Measurements from ENCODE around the gene SEMA5B. TPM values are rescaled to one million over a fixed set of nuclear protein-coding genes. Genes with fewer than 3 reads are reported as not detected.

The SEMA5B gene
- total RNA-seq, 1 experiment from 2014 or later: 22.4 TPM

DNA sequence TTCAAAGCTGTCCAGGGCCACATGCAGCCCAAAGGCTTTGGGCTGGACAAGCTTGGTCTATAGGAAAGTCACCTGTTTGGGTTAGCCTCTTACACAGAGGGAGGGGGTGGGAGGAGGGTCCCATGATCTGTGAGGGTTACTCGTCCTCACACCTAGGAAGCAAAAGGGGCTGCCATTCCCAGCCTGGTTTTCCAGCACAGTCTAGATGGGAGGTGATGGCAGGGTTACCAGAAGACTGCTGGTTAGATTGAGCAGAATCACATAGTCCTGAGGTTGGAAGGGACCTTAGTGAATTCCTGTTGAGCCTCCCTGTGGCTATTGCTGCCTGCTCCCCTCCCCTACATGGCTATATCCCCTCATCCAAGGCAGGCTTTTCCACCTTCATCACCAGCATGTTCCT, 101.8 kb downstream of the SEMA5B start:
- no peak for DNase-seq
- H3K4me3 ChIP-seq (ENCODE audit: insufficient read depth, low read depth, low read length): no peak overlapping the region
- no peaks in the 10 kb centered on the region for H3K36me3 ChIP-seq (replicated peaks; ENCODE audit: control insufficient read depth, insufficient read depth, low read length)
- H3K27me3 ChIP-seq (ENCODE audit: control insufficient read depth, insufficient read depth, low read length): peaks cover 19% of the 10 kb centered on the region

GRCh38 chr3:122924056-122924455, 103.5 kb downstream of the SEMA5B start:
- no peak overlapping the region for H3K4me3 ChIP-seq (ENCODE audit: insufficient read depth, low read depth, low read length)
- peaks cover 19% of the 10 kb centered on the region for H3K27me3 ChIP-seq (ENCODE audit: control insufficient read depth, insufficient read depth, low read length)
- no peak for DNase-seq

DNA sequence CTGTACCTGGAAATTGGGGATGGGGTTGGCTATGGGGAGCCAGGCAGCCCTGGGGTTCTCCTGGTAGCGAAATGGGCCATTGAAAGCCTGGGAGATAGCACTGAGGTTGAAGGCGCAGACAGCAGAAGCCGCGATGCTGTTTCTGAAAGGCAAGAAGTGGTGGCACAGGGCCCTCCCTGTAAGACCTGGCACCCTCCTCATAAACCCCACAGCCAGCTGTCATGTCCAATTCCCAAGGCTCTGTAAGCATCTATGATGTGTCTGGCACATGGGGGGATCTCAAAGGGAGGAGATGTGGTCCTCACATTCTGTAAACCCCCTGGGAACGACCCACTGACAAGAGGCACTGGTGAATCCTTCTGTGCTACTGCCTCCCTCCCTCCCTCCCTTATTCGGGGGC, 104.0 kb downstream of the SEMA5B start:
- peaks cover 19% of the 10 kb centered on the region for H3K27me3 ChIP-seq (ENCODE audit: control insufficient read depth, insufficient read depth, low read length)
- no peak for DNase-seq
- H3K36me3 ChIP-seq (replicated peaks; ENCODE audit: control insufficient read depth, insufficient read depth, low read length): no peaks in the 10 kb centered on the region
- no peak overlapping the region for H3K4me3 ChIP-seq (ENCODE audit: insufficient read depth, low read depth, low read length)

More at GRCh38 chr3:122924056-122924455, 103.5 kb downstream of the SEMA5B start:
- no peaks in the 10 kb centered on the region for H3K36me3 ChIP-seq (replicated peaks; ENCODE audit: control insufficient read depth, insufficient read depth, low read length)

GRCh38 chr3:122921791-122922651, 105.5 kb downstream of the SEMA5B start:
- DNase-seq: peak; percentile 96
- peaks cover 19% of the 10 kb centered on the region for H3K27me3 ChIP-seq (ENCODE audit: control insufficient read depth, insufficient read depth, low read length)
- peak overlapping the region; percentile 45 for H3K4me3 ChIP-seq (ENCODE audit: insufficient read depth, low read depth, low read length)
- H3K36me3 ChIP-seq (replicated peaks; ENCODE audit: control insufficient read depth, insufficient read depth, low read length): no peaks in the 10 kb centered on the region

DNA sequence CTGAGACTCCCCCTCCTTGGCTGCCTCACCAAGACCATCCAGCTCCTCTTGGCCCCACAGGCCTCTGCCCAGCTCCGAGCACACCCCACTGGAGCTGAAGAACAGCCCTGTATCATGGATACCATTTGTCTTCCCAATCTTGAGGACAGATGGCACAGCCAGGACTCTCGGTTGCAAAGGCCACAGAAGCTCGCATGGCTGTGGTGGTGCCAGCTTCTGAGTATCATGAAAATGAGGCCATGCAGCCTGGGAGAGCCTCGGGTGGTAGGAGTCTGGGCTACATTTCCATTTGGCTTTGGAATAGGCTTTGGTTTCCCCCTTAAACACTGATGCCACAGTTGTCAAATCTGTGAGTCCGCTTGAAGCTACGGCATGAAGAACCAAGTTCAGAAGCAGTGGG, 106.6 kb downstream of the SEMA5B start:
- Histone ChIP-seq H3K36me3 (replicated peaks; ENCODE audit: control insufficient read depth, insufficient read depth, low read length) (no peaks in the 10 kb centered on the region), H3K27me3 (ENCODE audit: control insufficient read depth, insufficient read depth, low read length) (peaks cover 19% of the 10 kb centered on the region), H3K4me3 (ENCODE audit: insufficient read depth, low read depth, low read length) (no peak overlapping the region)
- DNase-seq: no peak

DNA sequence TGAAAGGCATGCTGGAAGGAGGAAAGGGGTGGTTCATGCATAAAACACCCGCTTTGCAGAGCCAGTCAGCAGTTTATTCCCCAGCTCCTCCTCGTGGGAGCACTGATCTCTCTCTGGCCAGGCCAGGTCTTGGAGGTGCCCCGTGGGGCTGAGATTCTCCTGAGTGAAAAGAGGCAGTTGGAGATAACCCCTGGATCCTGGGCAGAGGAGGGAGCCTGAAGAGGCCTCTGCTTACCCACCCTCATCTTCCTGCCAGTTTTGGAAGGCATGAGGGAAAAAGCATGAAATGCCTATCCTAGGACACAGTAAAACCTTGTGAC, 108.3 kb downstream of the SEMA5B start:
- Histone ChIP-seq H3K36me3 (replicated peaks; ENCODE audit: control insufficient read depth, insufficient read depth, low read length) (no peaks in the 10 kb centered on the region), H3K4me3 (ENCODE audit: insufficient read depth, low read depth, low read length) (no peak overlapping the region), H3K27me3 (ENCODE audit: control insufficient read depth, insufficient read depth, low read length) (peaks cover 19% of the 10 kb centered on the region)
- DNase-seq: no peak

- Histone ChIP-seq H3K4me3 (ENCODE audit: insufficient read depth, low read depth, low read length) (no peak overlapping the region), H3K36me3 (replicated peaks; ENCODE audit: control insufficient read depth, insufficient read depth, low read length) (no peaks in the 10 kb centered on the region)
- DNase-seq: no peak
Observed at GRCh38 chr3:122918576-122919290, 108.8 kb downstream of the SEMA5B start.

GRCh38 chr3:122917412-122917811, 110.2 kb downstream of the SEMA5B start:
- DNase-seq: peak; percentile 13
- H3K27me3 ChIP-seq (ENCODE audit: control insufficient read depth, insufficient read depth, low read length): peaks cover 11% of the 10 kb centered on the region
- H3K36me3 ChIP-seq (replicated peaks; ENCODE audit: control insufficient read depth, insufficient read depth, low read length): no peaks in the 10 kb centered on the region
- H3K4me3 ChIP-seq (ENCODE audit: insufficient read depth, low read depth, low read length): no peak overlapping the region

More at GRCh38 chr3:122918576-122919290, 108.8 kb downstream of the SEMA5B start:
- peaks cover 19% of the 10 kb centered on the region for H3K27me3 ChIP-seq (ENCODE audit: control insufficient read depth, insufficient read depth, low read length)

DNA sequence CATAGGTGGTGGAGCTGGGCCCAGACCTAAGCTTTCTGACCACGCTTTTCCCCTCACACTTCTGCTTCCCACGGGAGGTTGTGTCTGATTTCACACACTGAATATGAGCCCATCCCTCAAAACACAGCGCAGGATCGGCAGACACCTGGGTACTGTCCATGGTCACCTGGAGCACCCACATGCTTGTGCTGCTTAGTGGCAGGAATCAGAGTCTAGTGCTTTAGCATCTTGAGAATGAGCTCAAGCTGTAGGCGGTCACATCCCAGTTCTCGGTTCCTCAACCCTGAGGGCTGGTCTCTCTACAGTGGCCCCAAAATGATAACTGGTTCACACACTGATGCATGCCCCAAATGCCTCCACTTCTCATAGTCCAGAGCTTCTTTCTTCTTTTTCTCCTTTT, 111.0 kb downstream of the SEMA5B start:
- Histone ChIP-seq H3K27me3 (ENCODE audit: control insufficient read depth, insufficient read depth, low read length) (peaks cover 3% of the 10 kb centered on the region; the same call in 1 of the 2 replicates), H3K4me3 (ENCODE audit: insufficient read depth, low read depth, low read length) (no peak overlapping the region), H3K36me3 (replicated peaks; ENCODE audit: control insufficient read depth, insufficient read depth, low read length) (no peaks in the 10 kb centered on the region)
- peak; percentile 14 for DNase-seq

- DNase-seq: peak; percentile 4
- H3K36me3 ChIP-seq (replicated peaks; ENCODE audit: control insufficient read depth, insufficient read depth, low read length): no peaks in the 10 kb centered on the region
- no peaks in the 10 kb centered on the region for H3K27me3 ChIP-seq (ENCODE audit: control insufficient read depth, insufficient read depth, low read length)
- H3K4me3 ChIP-seq (ENCODE audit: insufficient read depth, low read depth, low read length): no peak overlapping the region
Observed at GRCh38 chr3:122916084-122916483, 111.5 kb downstream of the SEMA5B start.

GRCh38 chr3:122915300-122916055, 112.1 kb downstream of the SEMA5B start:
- Histone ChIP-seq H3K4me3 (ENCODE audit: insufficient read depth, low read depth, low read length) (no peak overlapping the region), H3K36me3 (replicated peaks; ENCODE audit: control insufficient read depth, insufficient read depth, low read length) (no peaks in the 10 kb centered on the region), H3K27me3 (ENCODE audit: control insufficient read depth, insufficient read depth, low read length) (no peaks in the 10 kb centered on the region)
- no peak for DNase-seq

- no peaks in the 10 kb centered on the region for H3K36me3 ChIP-seq (replicated peaks; ENCODE audit: control insufficient read depth, insufficient read depth, low read length)
- DNase-seq: no peak
Observed at GRCh38 chr3:122913539-122914100, 113.9 kb downstream of the SEMA5B start.

DNA sequence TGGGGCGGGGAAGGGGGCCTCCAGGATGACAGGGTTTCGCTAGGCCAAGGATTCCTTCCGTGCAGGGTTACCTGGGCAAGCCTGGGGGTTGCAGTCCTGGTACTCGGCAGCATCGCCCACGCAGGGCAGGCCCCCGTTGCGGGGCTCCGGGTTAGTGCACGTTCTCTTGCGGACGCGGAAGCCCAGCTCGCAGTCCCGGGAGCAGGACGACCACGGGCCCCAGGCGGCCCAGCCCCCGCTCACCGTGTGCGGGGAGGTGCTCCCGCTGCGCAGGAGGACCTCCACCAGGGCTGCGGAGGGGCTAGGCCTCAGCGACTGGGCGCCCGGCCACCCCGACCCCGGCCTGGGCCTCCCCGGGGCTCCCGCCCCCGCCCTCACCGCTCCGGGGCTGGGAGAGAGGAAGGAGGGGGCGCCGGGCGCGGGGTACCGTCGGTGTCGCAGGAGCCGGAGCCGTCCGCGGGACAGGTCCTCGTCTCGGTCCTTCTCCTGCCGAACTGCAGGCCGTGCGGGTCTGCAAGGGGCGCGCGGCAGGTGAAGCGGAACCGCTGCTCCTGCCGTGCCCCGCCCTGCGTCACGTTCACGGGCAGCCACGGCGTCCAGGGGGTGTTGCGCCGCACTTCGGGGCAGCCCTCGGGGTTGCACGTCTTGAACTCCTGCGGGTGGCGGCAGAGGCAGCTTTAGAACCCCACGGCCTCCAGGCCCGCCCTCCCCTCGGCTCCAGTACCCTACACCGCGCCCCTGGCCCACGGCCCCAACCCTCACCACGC, 114.6 kb downstream of the SEMA5B start:
- Histone ChIP-seq H3K27me3 (ENCODE audit: control insufficient read depth, insufficient read depth, low read length) (no peaks in the 10 kb centered on the region), H3K36me3 (replicated peaks; ENCODE audit: control insufficient read depth, insufficient read depth, low read length) (no peaks in the 10 kb centered on the region), H3K4me3 (ENCODE audit: insufficient read depth, low read depth, low read length) (peak overlapping the region; percentile 8; the same call in 1 of the 2 replicates)
- peak; percentile 64 for DNase-seq

More at GRCh38 chr3:122913539-122914100, 113.9 kb downstream of the SEMA5B start:
- peak overlapping the region; percentile 5; the same call in 1 of the 2 replicates for H3K4me3 ChIP-seq (ENCODE audit: insufficient read depth, low read depth, low read length)
- no peaks in the 10 kb centered on the region for H3K27me3 ChIP-seq (ENCODE audit: control insufficient read depth, insufficient read depth, low read length)

- H3K27me3 ChIP-seq (ENCODE audit: control insufficient read depth, insufficient read depth, low read length): no peaks in the 10 kb centered on the region
- no peaks in the 10 kb centered on the region for H3K36me3 ChIP-seq (replicated peaks; ENCODE audit: control insufficient read depth, insufficient read depth, low read length)
- H3K4me3 ChIP-seq (ENCODE audit: insufficient read depth, low read depth, low read length): no peak overlapping the region
- DNase-seq: no peak
Observed at GRCh38 chr3:122911901-122912300, 115.7 kb downstream of the SEMA5B start.

Measured in H7 (cell line).